GM12865 (cell line): ENCODE results near the gene YTHDC2.

Source experiments
- DNase-seq: peaks from one replicate; pipeline ENCODE4 v3.0.0; 2010; ENCODE audit warnings: low read depth
- H3K4me3 ChIP-seq: 2 replicates; pipeline ENCODE4 v1.5.1; 2011; ENCODE audit warnings: mild to moderate bottlenecking, low read depth, low read length, control low read depth
- TF ChIP-seq, protein P1 (sequence below): IDR thresholded peaks from 2 replicates; pipeline ENCODE4 v1.5.1; 2011; ENCODE audit warnings: low read length, control low read depth, low read depth, inconsistent platforms; ENCODE audit not compliant: insufficient read depth; ENCODE audit errors: missing control alignments

The YTHDC2 gene

DNA sequence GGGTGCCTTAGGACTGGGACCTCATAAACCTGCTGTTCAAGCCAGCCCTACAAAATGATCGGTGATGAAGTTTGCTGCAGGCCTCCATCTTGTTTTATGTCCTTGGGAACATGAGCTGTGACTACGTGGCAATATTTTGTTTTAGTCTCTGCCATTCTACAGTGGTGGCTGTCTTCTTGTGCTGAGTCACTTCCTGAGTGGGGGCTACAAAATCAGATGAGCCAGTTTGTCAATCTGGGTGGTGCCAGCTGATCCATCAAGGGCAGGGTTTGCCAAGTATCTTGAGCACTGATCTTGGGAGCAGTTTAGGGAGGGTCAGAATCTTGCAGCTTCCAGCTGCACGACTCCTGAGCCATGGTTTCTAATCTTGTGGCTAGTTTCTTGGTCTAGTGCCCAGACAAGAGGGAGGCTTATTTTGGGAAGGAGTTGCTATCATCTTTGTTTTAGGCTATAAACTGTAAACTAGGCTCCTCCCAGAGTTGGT, 94.7 kb downstream of the YTHDC2 start:
- H3K4me3 ChIP-seq, result no peak overlapping the region
- DNase-seq, result no peak
- TF ChIP-seq, protein P1, sequence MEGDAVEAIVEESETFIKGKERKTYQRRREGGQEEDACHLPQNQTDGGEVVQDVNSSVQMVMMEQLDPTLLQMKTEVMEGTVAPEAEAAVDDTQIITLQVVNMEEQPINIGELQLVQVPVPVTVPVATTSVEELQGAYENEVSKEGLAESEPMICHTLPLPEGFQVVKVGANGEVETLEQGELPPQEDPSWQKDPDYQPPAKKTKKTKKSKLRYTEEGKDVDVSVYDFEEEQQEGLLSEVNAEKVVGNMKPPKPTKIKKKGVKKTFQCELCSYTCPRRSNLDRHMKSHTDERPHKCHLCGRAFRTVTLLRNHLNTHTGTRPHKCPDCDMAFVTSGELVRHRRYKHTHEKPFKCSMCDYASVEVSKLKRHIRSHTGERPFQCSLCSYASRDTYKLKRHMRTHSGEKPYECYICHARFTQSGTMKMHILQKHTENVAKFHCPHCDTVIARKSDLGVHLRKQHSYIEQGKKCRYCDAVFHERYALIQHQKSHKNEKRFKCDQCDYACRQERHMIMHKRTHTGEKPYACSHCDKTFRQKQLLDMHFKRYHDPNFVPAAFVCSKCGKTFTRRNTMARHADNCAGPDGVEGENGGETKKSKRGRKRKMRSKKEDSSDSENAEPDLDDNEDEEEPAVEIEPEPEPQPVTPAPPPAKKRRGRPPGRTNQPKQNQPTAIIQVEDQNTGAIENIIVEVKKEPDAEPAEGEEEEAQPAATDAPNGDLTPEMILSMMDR, result no peak

DNA sequence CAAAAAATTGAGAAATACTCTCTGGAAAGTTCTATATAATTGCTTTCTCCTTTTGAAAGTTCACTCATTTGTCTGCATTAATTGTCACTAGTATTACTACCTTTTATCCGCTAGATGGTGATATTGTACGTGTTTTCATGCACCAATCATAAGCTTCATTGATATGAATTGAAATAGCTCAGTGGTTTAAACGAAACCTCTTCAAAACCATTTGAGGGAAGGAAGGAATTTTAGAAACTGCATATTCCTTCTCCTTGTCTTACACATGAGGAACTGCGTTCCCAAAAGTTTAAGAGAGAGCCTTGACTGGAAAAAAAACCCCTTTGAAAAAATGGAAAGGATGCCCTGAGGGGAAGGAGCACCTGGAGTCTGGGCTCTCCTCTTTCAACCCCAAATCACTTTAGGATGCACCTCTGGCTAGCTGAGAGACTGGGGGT, 98.6 kb downstream of the YTHDC2 start:
- H3K4me3 ChIP-seq, result no peak overlapping the region
- DNase-seq, result peak; percentile 32
- TF ChIP-seq, protein P1, result peak; percentile 39

DNA sequence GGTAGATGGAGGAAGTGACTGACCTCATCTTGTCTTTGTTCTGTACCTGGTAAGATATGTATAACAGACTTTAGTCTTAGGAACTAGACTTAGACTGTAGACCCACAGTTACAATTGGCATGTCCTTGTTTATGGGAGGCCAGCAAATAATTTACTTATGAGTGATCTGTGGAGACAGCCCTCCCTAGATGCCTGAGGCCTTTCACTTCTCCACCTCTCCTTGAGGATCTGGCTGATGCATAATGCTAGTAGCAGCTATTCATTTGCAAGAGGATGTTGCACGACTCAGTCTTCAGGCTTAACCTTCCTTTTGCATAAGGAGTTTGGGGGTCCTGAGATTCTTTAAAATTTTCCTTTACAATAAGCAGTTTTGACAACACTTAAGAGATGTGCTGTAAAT, 100.7 kb downstream of the YTHDC2 start:
- H3K4me3 ChIP-seq, result no peak overlapping the region
- DNase-seq, result no peak
- TF ChIP-seq, protein P1, result no peak

DNA sequence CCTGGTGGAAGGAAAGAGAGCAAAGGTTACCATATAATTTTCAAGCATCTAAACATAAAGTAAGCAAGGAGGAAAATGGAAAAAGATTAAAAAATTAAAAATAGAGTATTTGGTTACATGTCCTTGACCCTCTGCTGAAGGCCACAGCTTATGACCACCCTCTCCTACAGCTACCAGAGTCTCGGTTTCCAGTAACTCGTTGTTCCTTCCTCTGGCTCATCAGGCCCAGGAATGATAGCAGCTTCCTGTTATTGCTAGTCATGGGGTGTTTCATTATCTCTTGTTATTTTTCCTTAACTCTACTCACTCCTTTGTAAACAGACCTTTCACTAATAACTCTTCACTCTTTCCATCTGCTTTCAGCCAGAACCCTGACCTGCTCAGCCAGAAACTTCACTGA, 102.2 kb downstream of the YTHDC2 start:
- no peak overlapping the region for H3K4me3 ChIP-seq
- DNase-seq, result no peak
- TF ChIP-seq, protein P1, result no peak

DNA sequence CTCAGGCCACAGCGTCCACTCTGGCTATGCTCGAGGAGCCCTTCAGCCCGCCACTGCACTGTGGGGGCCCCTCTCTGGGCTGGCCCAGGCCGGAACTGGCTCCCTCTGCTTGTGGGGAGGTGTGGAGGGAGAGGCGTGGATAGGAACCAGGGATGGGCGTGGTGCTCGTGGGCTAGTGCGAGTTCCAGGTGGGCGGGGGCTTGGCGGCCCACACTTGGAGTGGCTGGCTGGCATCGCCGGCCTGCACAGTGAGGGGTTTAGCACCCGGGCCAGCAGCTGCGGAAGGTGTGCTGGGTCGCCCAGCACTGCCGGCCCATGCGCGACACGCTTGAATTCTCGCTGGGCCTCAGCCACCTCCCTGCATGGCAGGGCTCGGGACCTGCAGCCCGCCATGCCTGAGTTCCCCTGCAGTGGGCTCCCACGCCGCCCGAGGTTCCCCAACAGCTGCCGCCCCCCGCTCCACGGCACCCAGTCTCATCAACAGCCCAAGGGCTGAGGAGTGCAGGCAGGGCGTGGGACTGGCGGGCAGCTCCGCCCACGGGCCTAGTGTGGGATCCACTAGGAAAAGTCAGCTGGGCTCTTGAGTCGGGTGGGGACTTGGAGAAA, 103.8 kb downstream of the YTHDC2 start:
- TF ChIP-seq, protein P1, result no peak
- DNase-seq, result no peak
- no peak overlapping the region for H3K4me3 ChIP-seq

DNA sequence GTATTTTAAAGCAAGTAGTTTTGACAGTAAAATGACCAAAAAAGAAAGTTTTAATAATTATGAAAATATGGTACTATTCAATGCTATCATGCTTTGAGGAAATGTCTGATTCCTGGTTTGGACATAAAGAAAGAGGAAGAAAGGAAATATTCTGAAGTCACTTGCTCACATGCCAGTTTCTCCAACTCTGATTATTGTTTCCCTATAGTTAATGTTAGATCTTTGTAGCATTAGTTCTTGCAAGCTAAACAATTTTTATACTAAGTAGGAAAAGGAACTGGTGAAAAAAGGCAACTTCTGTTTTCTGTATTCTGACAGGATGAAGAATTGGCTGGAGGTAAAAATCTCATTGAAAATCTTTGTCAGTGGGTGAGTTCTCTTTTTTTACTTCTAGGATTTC, 119.5 kb downstream of the YTHDC2 start:
- H3K4me3 ChIP-seq, result no peak overlapping the region
- TF ChIP-seq, protein P1, result no peak
- DNase-seq, result no peak

DNA sequence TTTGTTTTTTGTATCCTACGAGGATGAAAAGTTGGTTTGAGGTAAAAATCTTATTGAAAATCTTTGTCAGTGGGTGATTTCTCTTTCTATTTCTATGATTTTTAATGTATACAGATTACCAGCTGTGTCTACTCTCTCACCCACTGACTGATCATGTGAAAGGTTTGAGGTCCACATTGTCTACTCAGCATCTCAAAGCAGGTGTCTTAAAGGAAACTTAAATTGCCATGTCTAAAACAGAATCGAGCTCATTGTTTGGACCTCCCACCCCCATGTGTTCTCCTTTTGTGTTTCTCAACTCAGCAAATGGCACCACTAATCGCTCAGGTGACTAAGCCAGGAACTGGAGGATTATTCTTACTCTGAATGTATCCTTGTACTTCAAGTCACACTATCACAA, 121.5 kb downstream of the YTHDC2 start:
- no peak for DNase-seq
- H3K4me3 ChIP-seq, result no peak overlapping the region
- TF ChIP-seq, protein P1, result no peak
